GM21515 (cell line): ENCODE data around the gene PDE3A.
"Not testable (repeated sequence)": the region's sequence is repeated elsewhere in the genome, so short reads cannot be mapped to it uniquely, and the experiment has no call there.

Experiments
- ATAC-seq: cut with Tn5 transposase; IDR thresholded peaks from one replicate; pipeline ENCODE4 v1.9.1; 2021; ENCODE audit not compliant: unreplicated experiment

The PDE3A gene

DNA sequence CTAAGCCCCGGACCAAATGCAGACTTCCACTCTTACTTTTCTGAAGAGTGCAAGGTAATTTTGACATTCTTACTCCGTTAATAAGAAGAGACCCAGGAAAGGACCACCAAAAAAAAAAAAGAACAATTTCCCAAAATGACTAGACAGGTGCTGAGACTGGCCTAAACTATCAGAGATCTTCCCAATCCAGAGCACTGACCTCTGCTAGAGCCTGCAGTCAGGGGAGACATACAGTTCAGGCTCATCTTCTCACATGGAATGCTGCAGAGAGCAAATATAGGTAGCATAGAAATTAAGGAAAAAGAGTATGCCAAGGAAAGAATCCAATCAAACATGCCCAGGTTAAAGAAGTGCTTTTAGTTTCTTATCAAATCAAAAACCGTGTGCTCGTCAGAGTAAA lies 177.9 kb downstream of the PDE3A start:
- no peak for ATAC-seq

DNA sequence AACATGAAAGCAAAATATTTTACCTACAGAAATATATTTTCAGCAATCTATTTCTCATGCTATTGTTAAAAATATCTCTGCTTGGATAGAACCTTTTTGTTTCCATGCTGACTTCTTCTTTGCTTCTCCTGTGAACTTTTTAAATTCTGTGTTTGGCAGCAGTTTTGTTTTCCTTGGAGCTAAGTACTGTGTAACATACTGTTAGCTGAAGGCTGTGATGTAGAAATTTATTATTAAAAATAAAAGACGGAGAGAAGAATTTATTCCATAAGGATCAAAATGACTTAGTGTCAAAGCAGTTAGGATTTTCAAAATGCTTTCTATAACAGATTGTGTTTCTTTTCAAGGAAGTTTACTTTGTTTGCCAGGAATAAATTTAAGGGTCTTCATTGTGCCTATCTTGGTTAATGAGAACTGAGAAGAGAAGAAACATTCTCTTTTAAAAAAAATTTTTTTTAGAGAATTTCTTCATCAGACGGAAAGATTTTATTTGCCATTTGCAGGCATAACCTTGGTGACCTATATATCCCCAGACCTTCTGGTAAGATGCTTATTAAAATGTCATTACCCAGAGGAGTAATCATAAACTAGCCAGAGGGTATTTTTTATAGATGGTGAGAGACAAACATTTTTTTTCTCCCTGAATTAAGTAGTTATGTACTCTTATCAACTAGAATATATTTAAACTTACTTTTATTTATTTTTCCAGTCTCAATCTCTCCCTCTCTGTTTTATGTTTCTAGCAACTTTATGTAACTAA lies 179.7 kb downstream of the PDE3A start:
- no peak for ATAC-seq

DNA sequence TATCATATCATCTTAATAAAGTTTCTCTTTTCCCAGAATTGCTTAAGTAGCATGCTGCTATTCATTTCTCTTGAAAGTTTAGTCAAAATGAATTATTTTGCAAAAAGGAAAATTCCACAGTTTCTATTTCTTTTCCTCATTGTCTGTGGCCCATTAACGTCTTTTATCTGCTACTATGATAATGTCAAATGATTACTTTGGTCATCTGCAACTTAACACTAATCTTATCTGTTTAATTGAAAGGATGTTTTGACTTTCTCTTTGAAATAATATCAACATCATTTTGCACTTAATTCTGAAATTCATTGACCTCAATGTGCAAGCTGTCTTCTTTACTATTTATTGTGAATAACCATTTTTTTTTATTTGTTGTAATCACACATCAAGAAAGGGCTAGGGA lies 180.3 kb downstream of the PDE3A start:
- no peak for ATAC-seq

DNA sequence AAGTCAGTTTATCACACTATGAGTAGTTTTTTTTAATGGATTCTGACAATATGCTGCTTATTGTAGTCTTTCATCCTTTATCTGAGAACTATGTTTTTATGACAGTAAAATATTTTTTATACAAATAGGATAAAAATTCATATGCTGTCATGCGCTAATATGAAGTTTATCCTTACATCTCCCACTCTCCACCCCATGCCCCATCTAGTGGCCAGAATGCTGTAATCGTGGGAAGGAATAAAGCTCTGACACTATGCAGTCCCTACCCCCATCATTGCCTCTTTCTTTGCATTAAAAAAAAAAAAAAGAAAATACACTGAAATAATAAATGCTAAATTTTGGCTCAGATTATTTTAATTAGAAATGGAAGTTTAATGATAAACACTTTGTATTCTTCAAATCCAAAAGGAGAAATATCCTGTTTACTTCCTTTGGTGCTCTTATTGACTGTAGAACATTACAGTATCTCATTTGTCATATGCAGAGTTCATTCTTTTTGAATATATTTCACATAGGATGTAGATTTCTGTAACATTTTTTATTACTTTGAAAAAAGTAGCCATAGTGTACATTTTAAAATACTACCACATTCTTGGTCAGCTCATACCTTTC lies 180.9 kb downstream of the PDE3A start:
- no peak for ATAC-seq

DNA sequence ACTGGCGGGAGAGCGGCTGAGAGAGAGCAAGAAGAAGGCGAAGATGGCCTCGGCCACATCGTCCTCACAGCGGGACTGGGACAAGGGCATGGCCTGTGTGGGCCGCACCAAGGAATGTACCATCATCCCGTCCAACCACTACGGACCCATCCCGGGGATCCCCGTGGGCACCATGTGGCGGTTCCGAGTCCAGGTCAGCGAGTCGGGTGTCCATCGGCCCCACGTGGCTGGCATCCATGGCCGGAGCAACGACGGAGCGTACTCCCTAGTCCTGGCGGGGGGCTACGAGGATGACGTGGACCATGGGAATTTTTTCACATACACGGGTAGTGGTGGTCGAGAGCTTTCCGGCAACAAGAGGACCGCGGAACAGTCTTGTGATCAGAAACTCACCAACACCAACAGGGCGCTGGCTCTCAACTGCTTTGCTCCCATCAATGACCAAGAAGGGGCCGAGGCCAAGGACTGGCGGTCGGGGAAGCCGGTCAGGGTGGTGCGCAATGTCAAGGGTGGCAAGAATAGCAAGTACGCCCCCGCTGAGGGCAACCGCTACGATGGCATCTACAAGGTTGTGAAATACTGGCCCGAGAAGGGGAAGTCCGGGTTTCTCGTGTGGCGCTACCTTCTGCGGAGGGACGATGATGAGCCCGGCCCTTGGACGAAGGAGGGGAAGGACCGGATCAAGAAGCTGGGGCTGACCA lies 183.6 kb downstream of the PDE3A start:
- ATAC-seq: not testable (repeated sequence)

DNA sequence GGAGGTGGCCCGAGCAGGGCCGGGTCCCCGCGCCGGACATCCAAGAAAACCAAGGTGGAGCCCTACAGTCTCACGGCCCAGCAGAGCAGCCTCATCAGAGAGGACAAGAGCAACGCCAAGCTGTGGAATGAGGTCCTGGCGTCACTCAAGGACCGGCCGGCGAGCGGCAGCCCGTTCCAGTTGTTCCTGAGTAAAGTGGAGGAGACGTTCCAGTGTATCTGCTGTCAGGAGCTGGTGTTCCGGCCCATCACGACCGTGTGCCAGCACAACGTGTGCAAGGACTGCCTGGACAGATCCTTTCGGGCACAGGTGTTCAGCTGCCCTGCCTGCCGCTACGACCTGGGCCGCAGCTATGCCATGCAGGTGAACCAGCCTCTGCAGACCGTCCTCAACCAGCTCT lies 184.2 kb downstream of the PDE3A start:
- not testable (repeated sequence) for ATAC-seq

DNA sequence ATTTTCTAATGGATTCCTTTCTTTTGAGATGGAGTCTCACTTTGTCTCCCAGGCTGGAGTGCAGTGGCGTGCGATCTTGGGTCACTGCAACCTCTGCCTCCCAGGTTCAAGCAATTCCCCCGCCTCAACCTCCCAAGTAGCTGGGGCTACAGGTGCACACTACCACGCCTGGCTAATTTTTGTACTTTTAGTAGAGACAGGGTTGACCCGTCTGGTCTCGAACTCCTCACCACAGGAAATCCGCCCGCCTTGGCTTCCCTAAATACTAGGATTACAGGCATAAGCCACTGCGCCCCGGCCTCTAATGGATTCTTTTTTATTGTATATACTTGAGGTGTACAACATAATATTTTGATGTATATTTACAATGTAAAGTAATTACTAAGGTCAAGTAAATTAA lies 186.7 kb downstream of the PDE3A start:
- ATAC-seq: no peak

DNA sequence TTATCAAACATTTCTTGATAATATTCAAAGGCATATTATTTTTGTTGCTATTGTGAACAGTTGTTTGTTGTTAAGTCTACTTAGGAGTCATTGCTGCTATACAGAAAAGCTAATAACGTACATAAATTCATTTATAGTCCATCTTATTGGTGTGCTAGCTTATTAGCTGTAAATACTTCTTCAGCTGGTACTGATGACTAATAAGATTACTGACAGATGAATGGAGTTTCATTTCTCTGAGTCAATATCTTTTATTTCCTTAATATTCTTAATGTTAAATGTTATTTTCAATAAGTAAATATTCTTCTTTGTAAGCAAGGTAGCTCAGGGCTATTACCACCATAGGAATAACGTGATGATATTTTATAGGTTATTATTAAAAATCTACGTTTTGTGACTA lies 187.4 kb downstream of the PDE3A start:
- no peak for ATAC-seq

DNA sequence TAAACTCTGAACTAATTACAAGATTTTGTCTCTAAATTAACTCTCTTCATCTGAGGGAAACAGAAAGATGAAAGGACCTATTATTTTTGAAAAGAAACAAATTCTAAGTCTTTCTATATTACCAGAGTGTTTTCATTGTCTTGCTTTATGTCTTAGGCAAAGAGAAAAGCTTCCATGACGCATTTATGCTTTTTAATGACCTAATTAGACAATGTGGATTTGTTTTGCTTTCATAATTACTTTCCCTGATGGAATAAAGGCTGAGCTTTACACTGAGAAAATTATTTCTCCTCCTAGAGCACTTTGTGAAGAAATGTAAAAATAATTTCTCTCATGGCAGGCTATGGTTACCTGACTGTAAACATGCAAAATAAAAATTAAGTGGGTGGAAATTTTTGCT lies 188.8 kb downstream of the PDE3A start:
- no peak for ATAC-seq

DNA sequence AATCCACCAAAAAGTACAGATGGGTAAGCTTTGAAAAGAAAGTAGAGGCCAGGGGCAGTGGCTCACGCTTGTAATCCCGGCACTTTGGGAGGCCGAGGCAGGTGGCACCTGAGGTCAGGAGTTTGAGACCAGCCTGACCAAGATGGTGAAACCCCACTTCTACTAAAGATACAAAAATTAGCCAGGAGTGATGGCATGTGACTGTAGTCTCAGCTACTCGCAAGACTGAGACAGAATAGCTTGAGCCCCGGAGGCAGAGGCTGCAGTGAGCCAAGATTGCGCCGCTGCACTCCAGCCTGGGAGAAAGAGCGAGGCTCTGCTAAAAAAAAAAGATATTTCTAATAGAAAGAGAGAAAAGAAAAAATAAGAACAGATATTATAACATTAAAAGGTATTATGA lies 192.6 kb downstream of the PDE3A start:
- ATAC-seq: no peak

DNA sequence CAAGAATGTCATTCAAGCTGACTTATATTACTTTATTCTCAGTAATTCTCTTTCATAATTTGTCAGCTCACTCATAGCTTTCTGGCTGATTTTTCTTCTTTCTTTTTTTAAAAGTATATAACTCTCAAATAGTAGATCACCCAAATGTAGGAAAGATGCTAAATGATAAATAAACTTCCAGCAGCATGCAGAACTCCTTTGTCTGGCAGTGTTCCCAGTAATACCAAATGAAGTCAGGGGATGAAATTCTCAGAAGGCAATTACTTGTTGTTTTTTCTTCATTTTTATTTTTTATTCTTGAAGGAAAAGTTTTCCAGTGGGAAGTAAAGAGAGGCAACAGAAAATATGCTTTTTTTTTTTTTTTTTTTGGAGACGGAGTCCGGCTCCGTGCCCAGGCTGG lies 193.5 kb downstream of the PDE3A start:
- ATAC-seq: no peak

DNA sequence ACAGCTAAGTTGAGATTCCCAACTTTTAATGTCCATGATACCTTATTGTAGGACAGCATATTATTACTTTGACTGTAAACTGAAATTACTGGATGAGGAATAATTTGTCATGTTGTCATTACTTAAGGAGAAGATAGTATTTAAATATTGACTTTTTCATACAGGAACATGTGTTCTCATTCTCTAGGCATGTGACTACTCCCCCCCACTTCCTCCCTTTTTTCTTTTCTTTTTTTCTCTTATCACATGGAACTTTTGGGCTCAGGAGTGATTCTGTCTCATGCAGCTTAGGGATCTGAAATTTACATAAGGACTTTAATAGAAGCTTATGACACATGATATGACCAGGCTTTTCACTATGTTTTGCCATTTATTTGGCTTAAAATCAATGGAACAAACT lies 199.1 kb downstream of the PDE3A start:
- no peak for ATAC-seq

DNA sequence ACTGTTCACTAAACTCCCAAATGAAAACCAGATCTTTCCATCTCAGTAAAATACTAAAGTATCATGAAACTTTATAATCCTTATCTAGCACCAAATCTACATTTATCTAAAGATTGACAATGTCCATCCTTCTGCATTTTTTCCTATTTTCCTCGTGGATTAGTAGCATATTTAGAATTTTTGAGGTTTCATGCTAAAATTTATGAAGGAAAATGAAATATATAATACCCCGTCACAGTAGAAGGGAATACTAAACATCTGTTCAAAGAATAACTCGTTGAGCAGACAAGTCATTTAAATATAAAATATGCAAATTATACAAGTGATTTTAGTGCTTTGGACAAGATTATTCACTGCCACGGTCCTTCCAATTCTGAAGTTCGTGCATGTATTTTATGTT lies 204.1 kb downstream of the PDE3A start:
- no peak for ATAC-seq

DNA sequence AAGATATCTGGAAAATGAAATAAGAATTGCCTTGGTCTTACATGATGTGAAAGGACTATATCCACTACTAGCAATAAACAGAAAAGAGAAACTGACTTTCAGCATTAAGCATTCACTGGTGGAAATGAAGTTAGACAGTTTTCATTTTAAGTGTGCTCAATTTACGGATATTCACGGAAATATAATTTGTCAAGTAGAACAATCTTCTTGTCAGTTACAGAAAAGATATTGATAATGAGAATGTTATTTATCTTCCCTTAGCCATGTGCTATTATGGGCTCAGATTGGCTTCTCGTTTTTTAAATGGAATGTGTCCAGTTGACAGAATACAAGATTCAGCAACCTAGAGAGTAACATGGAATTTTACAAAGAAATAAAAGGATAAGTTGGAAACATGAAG lies 208.2 kb downstream of the PDE3A start:
- ATAC-seq: no peak

DNA sequence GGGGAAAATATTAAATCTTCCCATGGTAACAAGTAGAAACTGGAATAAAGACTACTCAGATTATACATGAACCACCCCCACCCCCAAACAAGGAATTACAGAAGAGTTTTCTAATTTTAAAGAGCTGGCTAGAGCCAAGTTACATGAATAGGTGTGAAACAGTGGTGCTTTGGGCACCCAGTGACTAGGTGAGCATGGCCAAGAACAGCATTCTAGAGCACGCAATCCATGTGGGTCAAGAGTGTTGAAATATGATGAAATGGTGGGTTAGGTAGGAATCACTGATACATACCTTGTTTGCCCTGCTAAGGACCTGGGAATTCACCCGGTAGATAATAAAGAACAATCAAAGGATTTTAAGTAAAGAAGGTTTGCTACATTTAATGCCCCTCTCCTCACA lies 208.7 kb downstream of the PDE3A start:
- no peak for ATAC-seq

DNA sequence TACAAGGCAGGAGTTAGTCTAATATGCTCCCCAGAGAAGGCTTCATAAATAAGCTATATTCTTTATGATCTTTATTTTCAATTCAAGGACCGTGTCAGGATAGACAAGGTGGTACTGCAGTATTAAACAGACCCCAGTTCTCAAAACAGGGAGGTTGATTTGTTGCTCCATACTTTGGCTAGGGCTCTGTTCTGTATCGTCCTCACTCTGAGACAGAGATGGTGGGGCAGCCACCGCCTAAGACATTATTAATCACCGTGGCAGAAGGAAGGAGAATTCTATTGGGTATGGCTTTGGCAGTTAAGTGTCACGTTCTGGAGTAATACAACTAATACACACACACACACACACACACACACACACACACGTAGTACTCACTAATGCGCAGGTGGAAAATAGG lies 209.8 kb downstream of the PDE3A start:
- ATAC-seq: no peak

DNA sequence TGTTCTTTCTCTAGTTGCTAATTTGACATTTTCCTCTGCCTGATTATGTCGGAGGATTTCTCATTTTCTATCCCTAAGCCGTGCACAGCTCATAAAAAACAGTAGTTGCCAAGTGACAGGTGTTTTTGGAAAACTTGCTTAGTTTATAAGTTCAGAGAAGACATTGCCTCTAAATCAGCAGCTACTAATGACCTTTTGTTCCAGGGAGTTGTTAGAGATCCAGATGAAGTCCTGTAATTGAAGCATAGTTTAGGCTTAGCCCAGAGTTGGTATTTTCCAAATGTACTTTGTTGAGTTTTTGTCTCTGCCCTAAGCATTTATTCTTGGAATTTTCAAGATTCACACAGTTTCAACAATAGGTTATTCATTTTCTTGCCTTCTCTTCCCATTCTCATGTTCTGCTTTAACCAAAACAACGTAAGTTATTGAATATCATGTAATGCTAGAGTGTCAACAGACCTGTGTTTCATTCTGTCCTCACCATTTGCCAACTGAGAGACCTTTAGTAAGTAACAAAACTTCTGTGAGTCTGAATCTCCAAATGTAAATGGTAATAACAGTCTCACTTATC lies 216.8 kb downstream of the PDE3A start:
- ATAC-seq: no peak

DNA sequence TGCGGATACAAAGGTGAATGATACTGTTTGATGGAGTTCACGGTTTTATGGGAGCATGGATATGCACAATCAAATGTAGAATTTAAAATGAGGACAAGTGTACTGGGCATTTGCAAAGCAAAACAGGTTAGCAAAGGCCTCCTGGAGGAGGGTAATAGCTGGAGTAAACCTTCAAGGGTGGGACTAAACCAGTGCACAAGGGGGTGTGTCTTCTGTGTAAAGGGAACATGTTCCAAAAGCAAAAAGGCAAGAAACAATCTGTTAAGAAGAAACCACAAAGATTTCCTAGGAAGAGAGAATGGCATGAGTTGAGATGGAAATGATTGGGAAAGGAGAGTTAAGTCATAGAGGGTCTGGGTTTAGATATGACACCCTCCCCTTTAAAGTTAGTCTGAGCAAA lies 217.6 kb downstream of the PDE3A start:
- no peak for ATAC-seq

DNA sequence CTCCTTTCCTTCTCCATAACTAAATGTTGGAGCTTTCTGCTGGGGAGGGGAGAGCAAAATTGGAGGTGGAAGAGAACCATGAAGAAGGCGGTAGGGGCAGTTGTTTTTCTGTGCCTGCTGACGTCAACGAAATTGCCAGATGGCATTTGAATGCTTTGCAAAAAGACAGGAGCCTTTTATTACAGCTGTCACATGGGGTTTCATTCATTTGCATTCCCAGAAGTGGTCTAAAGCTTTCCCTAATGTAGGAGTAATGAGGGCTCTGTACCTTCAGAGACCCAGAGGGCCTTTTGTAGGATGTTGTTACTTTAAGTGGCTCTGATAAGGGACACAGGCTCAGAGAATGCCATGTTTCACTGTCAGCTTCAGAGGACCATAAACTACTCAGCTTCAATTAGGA lies 219.7 kb downstream of the PDE3A start:
- ATAC-seq: no peak

DNA sequence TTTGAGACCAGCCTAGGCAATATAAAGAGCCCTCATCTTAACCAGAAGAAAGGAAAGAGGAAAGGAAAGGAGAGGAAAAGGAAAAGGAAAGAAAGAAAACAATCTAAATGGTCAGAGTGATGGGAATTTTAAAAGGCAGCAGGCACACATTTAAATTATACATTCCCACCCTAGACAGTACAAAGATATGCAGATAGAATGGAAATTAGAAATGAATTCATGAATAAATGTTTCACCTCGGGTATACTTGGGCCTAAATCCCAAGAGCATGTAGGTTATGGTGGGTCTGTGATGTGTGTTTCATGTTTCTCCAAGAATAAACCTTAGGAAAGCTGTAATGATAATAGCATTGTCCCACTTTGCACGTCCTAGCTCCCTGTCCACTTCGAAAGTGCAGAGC lies 222.2 kb downstream of the PDE3A start:
- ATAC-seq: no peak

DNA sequence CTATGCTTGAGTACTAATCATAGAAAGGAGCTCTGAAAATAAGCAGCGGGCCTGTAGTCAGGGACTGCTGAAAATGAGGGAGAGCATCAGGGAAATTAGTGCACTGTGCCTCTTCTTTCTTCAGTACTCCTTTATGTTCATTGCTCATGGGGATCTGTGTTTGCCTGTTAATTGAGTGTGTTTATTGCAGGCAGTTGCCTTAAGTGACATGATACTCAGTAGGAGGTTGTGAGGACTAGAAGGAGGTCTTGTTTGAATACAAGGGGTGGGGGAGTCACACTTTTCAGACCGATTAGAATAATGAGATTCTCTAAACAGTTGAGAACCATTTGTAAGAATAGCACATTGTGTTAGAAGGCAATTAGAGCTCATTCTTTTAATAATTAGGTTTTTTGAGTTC lies 224.2 kb downstream of the PDE3A start:
- ATAC-seq: no peak

DNA sequence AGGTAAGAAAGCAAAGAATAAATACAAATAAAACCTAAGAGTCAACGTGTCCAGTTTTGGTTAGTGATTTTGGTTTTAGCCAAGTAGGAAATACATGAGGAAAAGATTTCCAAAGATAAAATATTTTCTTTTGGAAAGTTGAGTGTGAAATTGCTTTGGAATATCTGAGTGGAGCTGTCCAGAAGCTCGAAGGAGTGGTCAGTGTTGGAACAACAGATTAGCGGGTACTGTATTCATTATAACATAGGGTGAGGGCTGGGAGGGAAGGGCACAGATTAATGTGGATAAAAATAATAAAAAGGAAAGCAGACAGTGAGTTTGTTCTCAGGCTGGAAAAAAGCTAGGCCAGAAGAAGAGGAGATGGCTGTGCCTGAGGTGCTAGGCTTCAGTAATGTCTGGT lies 225.3 kb downstream of the PDE3A start:
- ATAC-seq: no peak
